ENCODE data around the gene PTOV1.
"Not testable (repeated sequence)": the region's sequence is repeated elsewhere in the genome, so short reads cannot be mapped to it uniquely, and the experiment has no call there.

The PTOV1 gene

DNA sequence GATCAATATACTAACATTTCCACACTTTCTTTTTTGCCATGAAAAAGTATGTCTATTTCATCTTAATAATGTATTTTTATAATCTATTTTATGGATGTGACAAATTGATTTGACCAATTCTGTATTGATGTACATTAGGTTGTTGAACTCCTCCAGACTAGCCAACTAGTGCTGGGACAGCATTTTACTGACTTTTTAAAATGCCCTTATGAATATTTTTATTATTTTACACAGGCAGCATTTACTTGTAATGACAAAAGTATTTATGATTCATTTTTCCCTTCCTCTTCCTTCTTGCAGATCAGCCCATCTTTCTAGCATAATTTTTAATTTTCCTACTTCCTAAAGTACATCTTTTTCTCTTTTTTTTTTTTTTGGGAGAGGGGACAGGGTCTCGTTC lies 36.9 kb upstream of the PTOV1 start:
- no peak for TF ChIP-seq CTCF (IDR thresholded peaks at IDR 0.05; ENCODE audit: insufficient read depth, low read length, poor library complexity, severe bottlenecking)
- Histone ChIP-seq H3K36me3 (ENCODE audit: control insufficient read depth, insufficient read depth, low read length) (no peaks in the 10 kb centered on the region), H3K27me3 (replicated peaks; ENCODE audit: control insufficient read depth, insufficient read depth, low read length) (no peaks in the 10 kb centered on the region), H3K4me3 (replicated peaks; ENCODE audit: low read depth, low read length) (peak overlapping the region; percentile 77)
- DNase-seq (ENCODE audit: extremely low read depth, insufficient read length), result no peak

- no peak overlapping the region for H3K4me3 ChIP-seq (replicated peaks; ENCODE audit: low read depth, low read length)
- DNase-seq (ENCODE audit: extremely low read depth, insufficient read length), result no peak
- H3K36me3 ChIP-seq (ENCODE audit: control insufficient read depth, insufficient read depth, low read length), result peaks cover 3% of the 10 kb centered on the region
- H3K27me3 ChIP-seq (replicated peaks; ENCODE audit: control insufficient read depth, insufficient read depth, low read length), result no peaks in the 10 kb centered on the region
- no peak for TF ChIP-seq CTCF (IDR thresholded peaks at IDR 0.05; ENCODE audit: insufficient read depth, low read length, poor library complexity, severe bottlenecking)
Measured at GRCh38 chr19:49816590-49816989, 34.4 kb upstream of the PTOV1 start.

- peak within 1 kb of the TSS; percentile 74 for H3K4me3 ChIP-seq (replicated peaks; ENCODE audit: low read depth, low read length)
- DNase-seq (ENCODE audit: extremely low read depth, insufficient read length), result peak; percentile 94
- no peaks in the 10 kb centered on the region for H3K27me3 ChIP-seq (replicated peaks; ENCODE audit: control insufficient read depth, insufficient read depth, low read length)
- TF ChIP-seq CTCF (IDR thresholded peaks at IDR 0.05; ENCODE audit: insufficient read depth, low read length, poor library complexity, severe bottlenecking), result no peak
- H3K36me3 ChIP-seq (ENCODE audit: control insufficient read depth, insufficient read depth, low read length), result peaks cover 4% of the 10 kb centered on the region
Measured at GRCh38 chr19:49817964-49818648, 32.9 kb upstream of the PTOV1 start, which contains the start of gene MED25. TSS of gene MED25 (plus strand) at chr19:49818289. CDS start at chr19:49818342, 53 bp downstream.

DNA sequence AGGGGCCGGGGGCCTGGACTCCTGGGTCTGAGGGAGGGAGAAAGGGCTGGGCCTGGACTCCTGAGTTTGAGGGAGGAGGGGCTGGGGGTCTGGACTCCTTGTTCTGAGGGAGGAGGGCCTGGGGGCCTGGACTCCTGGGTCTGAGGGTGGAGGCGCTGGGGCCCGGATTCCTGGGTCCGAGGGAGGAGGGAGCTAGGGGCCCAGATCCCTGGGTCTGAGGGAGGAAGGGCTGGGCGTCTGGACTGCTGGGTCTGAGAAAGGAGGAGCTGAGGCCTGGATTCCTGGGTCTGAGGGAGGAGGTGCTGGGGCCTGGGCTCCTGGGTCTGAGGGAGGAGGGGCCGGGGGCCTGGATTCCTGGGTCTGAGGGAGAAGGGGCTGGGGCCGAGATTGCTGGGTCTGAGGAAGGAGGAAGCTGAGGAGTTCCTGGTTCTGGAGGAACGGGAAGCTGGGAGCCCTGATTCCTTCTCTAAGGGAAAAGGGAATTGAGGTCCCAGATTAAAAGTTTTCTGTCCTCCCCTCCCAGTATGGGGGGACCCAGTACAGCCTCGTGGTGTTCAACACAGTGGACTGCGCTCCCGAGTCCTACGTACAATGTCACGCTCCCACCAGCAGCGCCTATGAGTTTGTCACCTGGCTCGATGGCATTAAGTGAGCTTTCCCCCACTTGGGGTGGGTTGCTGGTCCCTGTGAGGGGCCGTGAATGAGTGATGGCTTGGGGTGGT lies 32.1 kb upstream of the PTOV1 start:
- no peak for DNase-seq (ENCODE audit: extremely low read depth, insufficient read length)
- Histone ChIP-seq H3K27me3 (replicated peaks; ENCODE audit: control insufficient read depth, insufficient read depth, low read length) (no peaks in the 10 kb centered on the region), H3K4me3 (replicated peaks; ENCODE audit: low read depth, low read length) (peak overlapping the region; percentile 74), H3K36me3 (ENCODE audit: control insufficient read depth, insufficient read depth, low read length) (peaks cover 5% of the 10 kb centered on the region)
- TF ChIP-seq CTCF (IDR thresholded peaks at IDR 0.05; ENCODE audit: insufficient read depth, low read length, poor library complexity, severe bottlenecking), result no peak

DNA sequence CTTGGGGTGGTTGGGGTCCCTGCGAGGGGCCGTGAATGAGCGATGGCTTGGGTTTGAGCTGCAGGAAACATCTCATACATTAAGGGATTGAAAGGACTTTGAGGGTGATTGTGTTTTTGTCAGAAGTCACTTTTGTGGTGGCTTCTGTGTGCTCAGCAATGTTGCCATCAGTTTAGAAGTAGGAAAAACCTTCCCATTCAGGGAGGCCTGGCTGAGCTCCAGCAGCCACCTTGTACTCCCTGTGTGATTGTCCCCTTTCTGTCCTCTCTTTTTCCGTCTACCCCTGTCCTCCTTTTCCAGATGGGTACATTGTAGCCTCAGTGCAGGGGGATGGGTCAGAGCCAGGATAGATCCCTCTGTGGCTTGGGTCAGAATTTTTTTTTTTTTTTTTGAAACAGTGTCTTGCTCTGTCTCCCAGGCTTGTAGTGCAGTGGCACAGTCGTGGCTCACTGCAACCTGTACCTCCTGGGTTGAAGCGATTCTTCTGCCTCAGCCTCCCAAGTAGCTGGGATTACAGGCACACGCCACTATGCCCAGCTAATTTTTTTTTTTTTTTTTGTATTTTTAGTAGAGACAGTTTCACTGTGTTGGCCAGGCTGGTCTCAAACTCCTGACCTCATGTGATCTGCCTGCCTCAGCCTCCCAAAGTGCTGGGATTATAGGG lies 31.4 kb upstream of the PTOV1 start:
- peak overlapping the region; percentile 74 for H3K4me3 ChIP-seq (replicated peaks; ENCODE audit: low read depth, low read length)
- H3K27me3 ChIP-seq (replicated peaks; ENCODE audit: control insufficient read depth, insufficient read depth, low read length); H3K36me3 ChIP-seq (ENCODE audit: control insufficient read depth, insufficient read depth, low read length); DNase-seq (ENCODE audit: extremely low read depth, insufficient read length): not testable (repeated sequence)

- no peaks in the 10 kb centered on the region for H3K27me3 ChIP-seq (replicated peaks; ENCODE audit: control insufficient read depth, insufficient read depth, low read length)
- DNase-seq (ENCODE audit: extremely low read depth, insufficient read length), result no peak
- H3K4me3 ChIP-seq (replicated peaks; ENCODE audit: low read depth, low read length), result no peak overlapping the region
- no peak for TF ChIP-seq CTCF (IDR thresholded peaks at IDR 0.05; ENCODE audit: insufficient read depth, low read length, poor library complexity, severe bottlenecking)
- H3K36me3 ChIP-seq (ENCODE audit: control insufficient read depth, insufficient read depth, low read length), result peaks cover 5% of the 10 kb centered on the region
Measured at GRCh38 chr19:49820125-49820524, 30.8 kb upstream of the PTOV1 start.
